ENCODE results near the gene PDE8B. TPM values are rescaled to one million over a fixed set of nuclear protein-coding genes. Genes with fewer than 3 reads are reported as not detected.

Gene PDE8B
- total RNA-seq, 3 donors from 2014 or later: 4.9 to 57.1 (median 8.6) TPM

- no peaks in the 10 kb centered on the region for H3K4me1 ChIP-seq
- intact Hi-C loops (cut with DNase I; ENCODE audit: low total_unique reads): no loop called here
Observed at GRCh38 chr5:77305222-77305846, 94.9 kb downstream of the PDE8B start.

DNA sequence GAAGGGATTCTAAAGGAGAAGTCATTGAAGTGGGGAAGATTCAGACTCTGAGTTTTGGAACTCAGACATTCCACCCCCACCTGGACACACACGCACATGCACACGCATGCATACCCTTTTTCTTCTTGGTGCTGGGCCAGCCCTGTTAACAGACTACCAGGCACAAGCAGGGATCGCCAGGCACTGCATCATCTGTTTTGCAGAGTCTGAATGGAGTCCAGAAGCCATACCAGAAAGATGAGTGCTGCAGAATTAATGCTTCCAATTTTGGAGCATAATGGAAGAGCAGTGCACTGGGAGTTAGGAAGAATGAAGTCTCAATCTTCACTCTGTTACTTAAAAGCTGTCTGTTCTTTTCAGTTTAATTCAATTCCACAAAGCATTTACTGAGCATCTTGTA is 95.5 kb downstream of the PDE8B start:
- no peak overlapping the region for H3K4me3 ChIP-seq
- no peaks in the 10 kb centered on the region for H3K9me3 ChIP-seq
- H3K27ac ChIP-seq: no peak overlapping the region
- no peaks in the 10 kb centered on the region for H3K4me1 ChIP-seq
- H3K36me3 ChIP-seq: no peaks in the 10 kb centered on the region
- intact Hi-C loops (cut with DNase I; ENCODE audit: low total_unique reads): no loop called here
- no peaks in the 10 kb centered on the region for H3K27me3 ChIP-seq
- TF ChIP-seq POLR2AphosphoS5 (IDR thresholded peaks at IDR 0.05) (no peak), CTCF (IDR thresholded peaks at IDR 0.05) (no peak), POLR2A (IDR thresholded peaks at IDR 0.05) (no peak)
- no peak for DNase-seq (ENCODE audit: low spot score in 2 of 2)

More at GRCh38 chr5:77305222-77305846, 94.9 kb downstream of the PDE8B start:
- DNase-seq (ENCODE audit: low spot score in 2 of 2): no peak
- TF ChIP-seq POLR2AphosphoS5 (IDR thresholded peaks at IDR 0.05) (no peak), CTCF (IDR thresholded peaks at IDR 0.05) (no peak)
- H3K9me3 ChIP-seq: no peaks in the 10 kb centered on the region
- H3K36me3 ChIP-seq: no peaks in the 10 kb centered on the region
- no peaks in the 10 kb centered on the region for H3K27me3 ChIP-seq
- no peak overlapping the region for H3K4me3 ChIP-seq
- H3K27ac ChIP-seq: no peak overlapping the region

DNA sequence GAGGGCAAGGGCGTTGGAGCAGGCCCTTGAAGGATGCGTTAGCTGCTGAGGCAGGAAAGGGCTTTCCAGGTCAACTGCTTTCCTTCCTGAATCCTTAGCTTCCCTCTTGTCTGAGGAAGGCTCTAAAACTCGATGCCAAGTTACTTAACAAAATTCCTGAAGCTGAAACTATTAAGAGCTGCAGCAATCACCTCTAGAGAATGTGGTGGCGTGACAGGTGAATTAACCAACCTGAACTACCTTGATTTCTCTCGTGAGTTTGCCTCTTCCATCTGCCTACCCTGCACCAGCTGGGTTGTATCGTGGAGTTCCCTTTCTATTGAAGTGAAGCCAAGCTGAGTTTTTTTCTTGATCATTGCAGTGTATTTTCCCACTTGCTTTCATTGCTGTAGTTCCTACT is 96.1 kb downstream of the PDE8B start:
- Histone ChIP-seq H3K36me3 (no peaks in the 10 kb centered on the region), H3K27me3 (no peaks in the 10 kb centered on the region), H3K9me3 (no peaks in the 10 kb centered on the region), H3K4me3 (no peak overlapping the region), H3K4me1 (no peaks in the 10 kb centered on the region), H3K27ac (no peak overlapping the region)
- intact Hi-C loops (cut with DNase I; ENCODE audit: low total_unique reads): no loop called here
- TF ChIP-seq CTCF (IDR thresholded peaks at IDR 0.05): no peak
- TF ChIP-seq POLR2AphosphoS5 (IDR thresholded peaks at IDR 0.05): no peak
- TF ChIP-seq POLR2A (IDR thresholded peaks at IDR 0.05): no peak
- no peak for DNase-seq (ENCODE audit: low spot score in 2 of 2)

GRCh38 chr5:77308154-77308960 is 97.9 kb downstream of the PDE8B start:
- TF ChIP-seq POLR2AphosphoS5 (IDR thresholded peaks at IDR 0.05): no peak
- TF ChIP-seq POLR2A (IDR thresholded peaks at IDR 0.05): no peak
- TF ChIP-seq CTCF (IDR thresholded peaks at IDR 0.05): no peak
- Histone ChIP-seq H3K4me1 (no peaks in the 10 kb centered on the region), H3K9me3 (no peaks in the 10 kb centered on the region), H3K27ac (no peak overlapping the region), H3K4me3 (no peak overlapping the region), H3K27me3 (no peaks in the 10 kb centered on the region), H3K36me3 (no peaks in the 10 kb centered on the region)
- DNase-seq (ENCODE audit: low spot score in 2 of 2): no peak
- intact Hi-C loops (cut with DNase I; ENCODE audit: low total_unique reads): no loop called here

DNA sequence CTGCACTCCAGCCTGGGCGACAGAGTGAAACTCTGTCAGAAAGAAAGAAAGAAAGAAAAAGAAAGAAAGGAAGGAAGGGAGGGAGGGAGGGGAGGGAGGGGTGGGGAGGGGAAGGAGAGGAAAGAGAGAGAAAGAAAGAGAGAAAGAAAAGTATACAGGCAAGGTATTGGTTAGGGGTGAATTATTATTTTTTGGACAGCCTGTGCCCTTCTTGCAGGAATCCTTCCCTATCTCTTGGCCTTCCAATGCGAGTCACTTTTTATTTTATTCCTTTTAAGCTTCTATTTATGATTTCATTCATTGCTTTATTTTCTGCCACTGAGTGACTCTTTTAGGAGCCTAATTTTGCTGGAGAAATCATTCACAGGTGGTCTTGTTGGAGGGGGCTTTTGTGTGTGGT is 98.7 kb downstream of the PDE8B start:
- DNase-seq (ENCODE audit: low spot score in 2 of 2): no peak
- intact Hi-C loops (cut with DNase I; ENCODE audit: low total_unique reads): no loop called here

More for the DNA sequence above, 98.7 kb downstream of the PDE8B start:
- H3K4me1 ChIP-seq: no peaks in the 10 kb centered on the region
- no peak overlapping the region for H3K27ac ChIP-seq
- no peaks in the 10 kb centered on the region for H3K9me3 ChIP-seq
- H3K27me3 ChIP-seq: no peaks in the 10 kb centered on the region
- H3K4me3 ChIP-seq: no peak overlapping the region
- TF ChIP-seq POLR2AphosphoS5 (IDR thresholded peaks at IDR 0.05): no peak
- no peak for TF ChIP-seq CTCF (IDR thresholded peaks at IDR 0.05)
- TF ChIP-seq POLR2A (IDR thresholded peaks at IDR 0.05): no peak
- H3K36me3 ChIP-seq: no peaks in the 10 kb centered on the region
